Measurements from ENCODE around the gene MSANTD1.

The MSANTD1 gene

GRCh38 chr4:3247399-3248177 is 1.4 kb upstream of the MSANTD1 start:
- no peak for DNase-seq (ENCODE audit: low read depth in 3 of 3, low spot score in 1 of 3)

- DNase-seq (ENCODE audit: low read depth in 3 of 3, low spot score in 1 of 3) = no peak
Measured at GRCh38 chr4:3248178-3248480, 830 bp upstream of the MSANTD1 start.

GRCh38 chr4:3249711-3250437 is 915 bp downstream of the MSANTD1 start:
- no peak for DNase-seq (ENCODE audit: low read depth in 3 of 3, low spot score in 1 of 3)

- DNase-seq (ENCODE audit: low read depth in 3 of 3, low spot score in 1 of 3) = no peak
Measured at GRCh38 chr4:3250438-3250955, 1.5 kb downstream of the MSANTD1 start.

- no peak for DNase-seq (ENCODE audit: low read depth in 3 of 3, low spot score in 1 of 3)
Measured at GRCh38 chr4:3250956-3251690, 2.2 kb downstream of the MSANTD1 start.

GRCh38 chr4:3251691-3252479 is 2.9 kb downstream of the MSANTD1 start:
- DNase-seq (ENCODE audit: low read depth in 3 of 3, low spot score in 1 of 3) = no peak

GRCh38 chr4:3252480-3252828 is 3.5 kb downstream of the MSANTD1 start:
- DNase-seq (ENCODE audit: low read depth in 3 of 3, low spot score in 1 of 3) = no peak

- no peak for DNase-seq (ENCODE audit: low read depth in 3 of 3, low spot score in 1 of 3)
Measured at GRCh38 chr4:3252831-3253641, 4.1 kb downstream of the MSANTD1 start.

GRCh38 chr4:3253808-3254207 is 4.8 kb downstream of the MSANTD1 start:
- no peak for DNase-seq (ENCODE audit: low read depth in 3 of 3, low spot score in 1 of 3)

GRCh38 chr4:3254302-3255131 is 5.6 kb downstream of the MSANTD1 start:
- DNase-seq (ENCODE audit: low read depth in 3 of 3, low spot score in 1 of 3) = no peak

GRCh38 chr4:3255611-3256186 is 6.7 kb downstream of the MSANTD1 start:
- no peak for DNase-seq (ENCODE audit: low read depth in 3 of 3, low spot score in 1 of 3)

GRCh38 chr4:3256230-3257102 is 7.5 kb downstream of the MSANTD1 start:
- DNase-seq (ENCODE audit: low read depth in 3 of 3, low spot score in 1 of 3) = no peak

GRCh38 chr4:3257103-3257555 is 8.2 kb downstream of the MSANTD1 start:
- no peak for DNase-seq (ENCODE audit: low read depth in 3 of 3, low spot score in 1 of 3)

- no peak for DNase-seq (ENCODE audit: low read depth in 3 of 3, low spot score in 1 of 3)
Measured at GRCh38 chr4:3257556-3258482, 8.9 kb downstream of the MSANTD1 start.

GRCh38 chr4:3261411-3262207 is 12.7 kb downstream of the MSANTD1 start:
- no peak for DNase-seq (ENCODE audit: low read depth in 3 of 3, low spot score in 1 of 3)

Data from stimulated activated CD4-positive, alpha-beta T cell treated with anti-CD3 and anti-CD28 coated beads, TNF-alpha, amount 100 ng/mL, for 1 hour (primary cell).